ENCODE measurements around the gene OSBP2.
"Not testable (repeated sequence)": the region's sequence is repeated elsewhere in the genome, so short reads cannot be mapped to it uniquely, and the experiment has no call there.

Gene OSBP2

GRCh38 chr22:30676565-30676964 lies 18.1 kb upstream of the OSBP2 start:
- not testable (repeated sequence) for DNase-seq (ENCODE audit: low spot score)

- not testable (repeated sequence) for DNase-seq (ENCODE audit: low spot score)
Observed at GRCh38 chr22:30679895-30680690, 14.6 kb upstream of the OSBP2 start.

GRCh38 chr22:30680991-30681770 lies 13.5 kb upstream of the OSBP2 start:
- DNase-seq (ENCODE audit: low spot score): no peak

GRCh38 chr22:30681831-30682230 lies 12.8 kb upstream of the OSBP2 start:
- DNase-seq (ENCODE audit: low spot score): no peak

GRCh38 chr22:30685178-30685577 lies 9.5 kb upstream of the OSBP2 start:
- DNase-seq (ENCODE audit: low spot score): no peak

- DNase-seq (ENCODE audit: low spot score): no peak
Observed at GRCh38 chr22:30687358-30687757, 7.3 kb upstream of the OSBP2 start.

- no peak for DNase-seq (ENCODE audit: low spot score)
Observed at GRCh38 chr22:30689622-30690021, 5.1 kb upstream of the OSBP2 start.

GRCh38 chr22:30691204-30691603 lies 3.5 kb upstream of the OSBP2 start:
- DNase-seq (ENCODE audit: low spot score): no peak

GRCh38 chr22:30694171-30694639 lies 469 bp upstream of the OSBP2 start:
- peak; percentile 81 for DNase-seq (ENCODE audit: low spot score)

GRCh38 chr22:30695351-30695851 lies 727 bp downstream of the OSBP2 start:
- DNase-seq (ENCODE audit: low spot score): no peak

GRCh38 chr22:30695871-30696655 lies 1.4 kb downstream of the OSBP2 start:
- DNase-seq (ENCODE audit: low spot score): no peak

GRCh38 chr22:30697975-30698374 lies 3.3 kb downstream of the OSBP2 start:
- DNase-seq (ENCODE audit: low spot score): no peak

GRCh38 chr22:30701872-30702271 lies 7.2 kb downstream of the OSBP2 start:
- no peak for DNase-seq (ENCODE audit: low spot score)

GRCh38 chr22:30702856-30703255 lies 8.2 kb downstream of the OSBP2 start:
- no peak for DNase-seq (ENCODE audit: low spot score)

- DNase-seq (ENCODE audit: low spot score): no peak
Observed at GRCh38 chr22:30704978-30705377, 10.3 kb downstream of the OSBP2 start.

- peak; percentile 71 for DNase-seq (ENCODE audit: low spot score)
Observed at GRCh38 chr22:30705710-30706651, 11.3 kb downstream of the OSBP2 start.

GRCh38 chr22:30709980-30710379 lies 15.3 kb downstream of the OSBP2 start:
- DNase-seq (ENCODE audit: low spot score): not testable (repeated sequence)

- DNase-seq (ENCODE audit: low spot score): peak; percentile 5
Observed at GRCh38 chr22:30712094-30712493, 17.4 kb downstream of the OSBP2 start.

GRCh38 chr22:30714062-30714461 lies 19.4 kb downstream of the OSBP2 start:
- DNase-seq (ENCODE audit: low spot score): no peak

- peak; percentile 4 for DNase-seq (ENCODE audit: low spot score)
Observed at GRCh38 chr22:30717331-30717921, 22.8 kb downstream of the OSBP2 start.

GRCh38 chr22:30717952-30718351 lies 23.3 kb downstream of the OSBP2 start:
- peak; percentile 8 for DNase-seq (ENCODE audit: low spot score)
